ENCODE results near the gene PKHD1.

The PKHD1 gene

DNA sequence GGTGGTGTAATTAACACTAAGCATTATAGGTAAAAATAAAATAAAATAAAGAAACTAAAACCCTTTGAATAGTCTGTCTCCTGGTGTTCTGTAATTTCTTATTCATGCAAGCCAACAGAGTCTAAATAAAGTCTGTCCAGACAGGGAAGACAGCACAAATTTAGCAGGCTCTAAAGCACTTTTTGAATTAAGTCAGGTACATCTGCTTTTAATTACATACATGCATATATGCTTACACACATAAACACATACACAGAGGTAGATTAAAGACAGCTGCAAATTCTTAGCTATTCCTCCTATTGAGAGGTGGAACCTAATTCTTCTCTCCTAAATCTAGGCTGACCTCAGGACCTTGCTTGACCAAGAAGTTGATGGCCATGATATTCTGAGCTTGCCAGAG is 262.5 kb downstream of the PKHD1 start:
- Histone ChIP-seq H3K9me3 (ENCODE audit: control insufficient read depth, low read length) (no peaks in the 10 kb centered on the region), H3K4me3 (ENCODE audit: low read length) (no peak overlapping the region), H3K9ac (ENCODE audit: low read length) (no peak overlapping the region), H3K36me3 (ENCODE audit: control insufficient read depth, insufficient read depth, low read length, severe bottlenecking) (no peaks in the 10 kb centered on the region), H3K27me3 (replicated peaks; ENCODE audit: control insufficient read depth, insufficient read depth, low read length) (peaks cover 2% of the 10 kb centered on the region), H3K4me1 (ENCODE audit: control insufficient read depth, insufficient read depth, low read length) (no peaks in the 10 kb centered on the region)
- DNase-seq (ENCODE audit: low read depth), result no peak

DNA sequence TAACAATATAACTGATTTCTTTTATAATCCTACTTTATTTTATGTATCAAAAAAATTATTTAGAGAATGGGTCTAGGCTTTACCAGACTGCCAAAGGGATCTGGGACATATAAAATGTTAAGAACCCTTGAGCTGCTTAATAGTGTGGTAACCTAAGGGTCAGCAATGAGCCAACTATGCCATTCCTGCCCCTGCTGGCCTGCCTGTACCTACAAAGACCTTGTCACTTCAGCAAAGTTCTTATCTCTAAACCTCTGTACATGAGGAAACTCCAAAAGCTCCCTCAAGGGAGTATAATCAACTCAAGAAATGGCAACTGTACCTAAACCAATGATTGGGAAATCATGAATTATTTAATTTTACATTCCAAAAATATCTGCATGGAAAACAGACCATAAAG is 266.9 kb downstream of the PKHD1 start:
- no peak overlapping the region for H3K9ac ChIP-seq (ENCODE audit: low read length)
- no peak for DNase-seq (ENCODE audit: low read depth)
- H3K36me3 ChIP-seq (ENCODE audit: control insufficient read depth, insufficient read depth, low read length, severe bottlenecking), result no peaks in the 10 kb centered on the region
- no peaks in the 10 kb centered on the region for H3K27me3 ChIP-seq (replicated peaks; ENCODE audit: control insufficient read depth, insufficient read depth, low read length)
- H3K4me3 ChIP-seq (ENCODE audit: low read length), result no peak overlapping the region
- no peaks in the 10 kb centered on the region for H3K4me1 ChIP-seq (ENCODE audit: control insufficient read depth, insufficient read depth, low read length)
- H3K9me3 ChIP-seq (ENCODE audit: control insufficient read depth, low read length), result no peaks in the 10 kb centered on the region

DNA sequence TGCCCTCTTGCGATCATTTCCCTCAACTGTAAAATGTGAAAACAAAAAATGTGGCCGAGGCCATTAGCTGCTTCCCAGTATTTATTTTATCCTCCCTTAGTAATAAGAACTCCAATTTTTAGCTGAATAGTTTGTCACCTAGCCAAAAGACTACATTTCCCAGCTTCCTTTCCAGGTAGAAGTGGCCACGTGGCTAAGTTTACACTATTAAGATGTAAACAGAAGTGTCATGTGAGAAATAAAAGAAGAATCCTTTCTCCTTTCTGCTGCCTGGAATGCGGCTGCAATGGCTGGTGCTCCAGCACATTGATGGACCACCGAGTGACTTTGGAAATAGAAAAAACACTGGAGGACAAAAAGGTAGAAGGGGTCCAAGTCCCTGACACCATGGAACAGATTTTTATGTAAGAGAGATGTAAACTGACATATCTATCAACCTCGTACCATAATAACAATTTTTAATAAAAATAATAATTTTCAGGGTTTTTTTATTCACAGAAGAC is 268.8 kb downstream of the PKHD1 start:
- Histone ChIP-seq H3K4me1 (ENCODE audit: control insufficient read depth, insufficient read depth, low read length) (no peaks in the 10 kb centered on the region), H3K27me3 (replicated peaks; ENCODE audit: control insufficient read depth, insufficient read depth, low read length) (no peaks in the 10 kb centered on the region), H3K9ac (ENCODE audit: low read length) (no peak overlapping the region), H3K4me3 (ENCODE audit: low read length) (no peak overlapping the region), H3K36me3 (ENCODE audit: control insufficient read depth, insufficient read depth, low read length, severe bottlenecking) (no peaks in the 10 kb centered on the region), H3K9me3 (ENCODE audit: control insufficient read depth, low read length) (no peaks in the 10 kb centered on the region)
- no peak for DNase-seq (ENCODE audit: low read depth)

DNA sequence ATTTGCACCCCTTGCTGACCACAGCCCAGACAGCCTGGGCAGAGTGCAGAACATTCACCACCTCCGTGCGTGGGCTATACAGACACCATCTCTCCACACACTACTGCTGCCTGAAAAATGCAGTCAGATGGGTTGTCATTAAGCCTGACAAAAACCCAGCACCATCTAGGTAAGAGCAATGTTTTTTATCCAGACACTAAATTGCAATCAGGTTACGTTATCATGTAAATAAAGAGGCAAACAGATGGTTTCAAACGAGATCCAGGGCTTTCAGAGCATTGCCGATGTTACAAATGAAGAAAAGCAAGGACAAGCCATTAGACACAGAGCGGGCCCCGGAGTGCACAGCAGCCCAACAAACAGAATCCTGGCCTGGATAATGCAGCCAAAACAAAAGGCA is 269.6 kb downstream of the PKHD1 start:
- no peaks in the 10 kb centered on the region for H3K4me1 ChIP-seq (ENCODE audit: control insufficient read depth, insufficient read depth, low read length)
- H3K4me3 ChIP-seq (ENCODE audit: low read length), result no peak overlapping the region
- H3K27me3 ChIP-seq (replicated peaks; ENCODE audit: control insufficient read depth, insufficient read depth, low read length), result no peaks in the 10 kb centered on the region
- H3K36me3 ChIP-seq (ENCODE audit: control insufficient read depth, insufficient read depth, low read length, severe bottlenecking), result no peaks in the 10 kb centered on the region
- no peaks in the 10 kb centered on the region for H3K9me3 ChIP-seq (ENCODE audit: control insufficient read depth, low read length)
- no peak overlapping the region for H3K9ac ChIP-seq (ENCODE audit: low read length)
- no peak for DNase-seq (ENCODE audit: low read depth)

DNA sequence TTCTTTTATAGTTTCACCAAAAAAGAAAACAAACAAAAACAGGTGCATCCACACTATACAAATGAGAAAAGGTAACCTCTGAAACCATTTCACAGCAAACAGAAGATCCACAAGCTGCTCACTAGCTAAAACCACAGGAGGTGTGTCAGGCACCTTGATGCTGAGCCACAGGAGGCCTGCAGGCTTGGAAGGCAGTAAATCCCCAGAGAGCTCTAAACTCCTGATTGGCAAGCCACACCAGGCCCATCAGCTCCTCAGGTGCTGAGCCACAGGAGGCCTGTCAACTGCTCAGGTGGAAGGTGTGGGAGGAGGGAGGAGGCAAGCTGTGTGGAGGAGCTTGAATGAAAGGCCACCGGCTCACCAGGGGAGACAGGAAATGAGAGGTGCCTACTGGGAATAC is 273.0 kb downstream of the PKHD1 start:
- Histone ChIP-seq H3K9ac (ENCODE audit: low read length) (no peak overlapping the region), H3K9me3 (ENCODE audit: control insufficient read depth, low read length) (peaks cover 11% of the 10 kb centered on the region), H3K27me3 (replicated peaks; ENCODE audit: control insufficient read depth, insufficient read depth, low read length) (no peaks in the 10 kb centered on the region), H3K4me1 (ENCODE audit: control insufficient read depth, insufficient read depth, low read length) (no peaks in the 10 kb centered on the region), H3K36me3 (ENCODE audit: control insufficient read depth, insufficient read depth, low read length, severe bottlenecking) (no peaks in the 10 kb centered on the region), H3K4me3 (ENCODE audit: low read length) (no peak overlapping the region)
- no peak for DNase-seq (ENCODE audit: low read depth)

DNA sequence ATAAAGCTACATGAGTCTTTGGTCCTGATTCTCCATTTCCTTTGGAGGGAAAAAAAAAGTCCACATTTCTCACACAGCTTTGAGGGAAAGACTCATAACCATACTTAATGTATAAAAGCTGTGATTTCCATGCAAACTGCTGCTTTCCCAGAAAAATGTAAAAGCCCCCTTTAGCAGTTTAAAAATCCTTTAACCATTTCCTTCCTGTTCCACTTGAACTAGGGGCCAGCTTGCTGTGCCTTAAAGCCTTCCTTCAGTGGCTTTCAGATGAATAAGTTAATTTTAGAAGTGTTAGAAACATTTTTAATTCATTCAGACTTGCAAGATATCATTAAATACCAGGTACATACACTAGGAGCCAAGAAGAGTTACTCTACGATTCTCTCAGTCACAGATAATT is 273.5 kb downstream of the PKHD1 start:
- Histone ChIP-seq H3K4me1 (ENCODE audit: control insufficient read depth, insufficient read depth, low read length) (no peaks in the 10 kb centered on the region), H3K36me3 (ENCODE audit: control insufficient read depth, insufficient read depth, low read length, severe bottlenecking) (no peaks in the 10 kb centered on the region), H3K9me3 (ENCODE audit: control insufficient read depth, low read length) (peaks cover 11% of the 10 kb centered on the region), H3K9ac (ENCODE audit: low read length) (no peak overlapping the region), H3K4me3 (ENCODE audit: low read length) (no peak overlapping the region), H3K27me3 (replicated peaks; ENCODE audit: control insufficient read depth, insufficient read depth, low read length) (no peaks in the 10 kb centered on the region)
- no peak for DNase-seq (ENCODE audit: low read depth)

DNA sequence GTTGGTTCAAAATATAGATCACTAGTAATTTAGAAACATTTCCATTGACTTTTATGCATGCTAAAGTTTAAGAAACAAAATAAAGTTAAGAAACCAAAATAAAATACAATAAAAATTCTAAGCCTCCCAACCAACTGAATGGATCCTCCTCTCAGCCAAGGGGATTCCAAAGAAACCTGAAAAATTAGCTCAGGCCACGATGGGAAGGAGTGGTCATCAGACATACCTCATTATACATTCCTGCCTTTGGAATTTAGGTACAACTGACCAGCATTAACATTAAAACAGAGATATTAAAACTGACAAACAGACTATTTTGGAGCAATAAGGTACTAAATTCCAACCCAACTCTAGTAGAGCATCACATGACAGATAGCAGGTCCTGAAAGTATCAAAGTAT is 275.2 kb downstream of the PKHD1 start:
- Histone ChIP-seq H3K9me3 (ENCODE audit: control insufficient read depth, low read length) (peaks cover 11% of the 10 kb centered on the region), H3K36me3 (ENCODE audit: control insufficient read depth, insufficient read depth, low read length, severe bottlenecking) (no peaks in the 10 kb centered on the region), H3K9ac (ENCODE audit: low read length) (no peak overlapping the region), H3K27me3 (replicated peaks; ENCODE audit: control insufficient read depth, insufficient read depth, low read length) (no peaks in the 10 kb centered on the region), H3K4me3 (ENCODE audit: low read length) (no peak overlapping the region), H3K4me1 (ENCODE audit: control insufficient read depth, insufficient read depth, low read length) (no peaks in the 10 kb centered on the region)
- no peak for DNase-seq (ENCODE audit: low read depth)

DNA sequence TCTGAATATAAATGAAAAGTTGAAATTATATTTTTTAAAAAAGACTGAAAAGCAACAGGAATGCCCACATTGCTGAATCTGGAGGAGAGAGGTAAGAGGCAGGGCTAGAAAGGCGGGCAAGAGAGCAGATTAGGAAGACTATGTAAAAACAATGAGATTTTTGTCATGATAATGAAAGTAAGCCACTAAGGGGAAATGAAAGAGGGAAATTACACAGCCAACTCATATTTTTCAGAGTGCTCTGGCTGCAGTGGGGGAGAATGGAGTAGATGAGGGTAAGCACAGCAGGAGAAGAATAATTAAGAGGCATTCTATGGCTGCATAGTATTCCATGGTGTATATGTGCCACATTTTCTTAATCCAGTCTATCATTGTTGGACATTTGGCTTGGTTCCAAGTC is 281.9 kb downstream of the PKHD1 start:
- no peaks in the 10 kb centered on the region for H3K27me3 ChIP-seq (replicated peaks; ENCODE audit: control insufficient read depth, insufficient read depth, low read length)
- DNase-seq (ENCODE audit: low read depth), result no peak
- H3K4me3 ChIP-seq (ENCODE audit: low read length), result no peak overlapping the region
- H3K9me3 ChIP-seq (ENCODE audit: control insufficient read depth, low read length), result peaks cover 4% of the 10 kb centered on the region
- H3K36me3 ChIP-seq (ENCODE audit: control insufficient read depth, insufficient read depth, low read length, severe bottlenecking), result no peaks in the 10 kb centered on the region
- H3K9ac ChIP-seq (ENCODE audit: low read length), result no peak overlapping the region
- H3K4me1 ChIP-seq (ENCODE audit: control insufficient read depth, insufficient read depth, low read length), result no peaks in the 10 kb centered on the region

DNA sequence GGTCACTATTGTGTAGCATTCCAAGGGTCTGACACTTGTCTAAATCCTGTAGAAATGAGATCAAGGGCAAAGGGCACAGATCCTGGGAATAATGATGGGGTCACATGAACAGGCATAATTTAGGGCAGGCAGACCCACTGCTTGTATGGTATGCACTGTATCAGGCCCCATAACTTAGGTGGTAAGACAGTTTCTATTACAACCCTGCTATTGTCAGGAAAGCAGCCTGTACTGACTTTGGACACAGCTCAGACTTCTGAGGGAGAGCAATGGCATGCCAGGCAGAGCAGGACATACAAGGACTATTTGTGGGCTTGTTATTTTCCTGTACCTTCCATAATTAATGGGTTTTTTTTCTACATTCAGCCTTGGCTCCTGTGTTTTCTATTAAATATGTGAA is 286.8 kb downstream of the PKHD1 start:
- Histone ChIP-seq H3K9ac (ENCODE audit: low read length) (no peak overlapping the region), H3K9me3 (ENCODE audit: control insufficient read depth, low read length) (peaks cover 15% of the 10 kb centered on the region), H3K4me1 (ENCODE audit: control insufficient read depth, insufficient read depth, low read length) (no peaks in the 10 kb centered on the region), H3K27me3 (replicated peaks; ENCODE audit: control insufficient read depth, insufficient read depth, low read length) (no peaks in the 10 kb centered on the region), H3K36me3 (ENCODE audit: control insufficient read depth, insufficient read depth, low read length, severe bottlenecking) (no peaks in the 10 kb centered on the region), H3K4me3 (ENCODE audit: low read length) (no peak overlapping the region)
- DNase-seq (ENCODE audit: low read depth), result no peak

DNA sequence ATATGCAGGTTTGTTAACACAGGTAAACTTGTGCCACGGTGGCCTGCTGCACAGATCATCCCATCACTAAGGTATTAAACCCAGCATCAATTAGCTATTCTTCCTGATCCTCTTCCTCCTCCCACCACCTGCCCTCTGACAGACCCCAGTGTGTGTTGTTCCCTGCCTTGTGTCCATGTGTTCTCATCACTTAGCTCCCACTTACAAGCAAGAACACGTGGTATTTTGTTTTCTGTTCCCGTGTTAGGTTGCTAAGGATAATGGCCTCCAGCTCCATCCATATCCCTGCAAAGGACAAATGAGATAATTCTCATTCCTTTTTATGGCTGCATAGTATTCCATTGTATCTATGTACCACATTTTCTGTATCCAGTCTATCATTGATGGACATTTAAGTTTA is 294.0 kb downstream of the PKHD1 start:
- peaks cover 18% of the 10 kb centered on the region for H3K9me3 ChIP-seq (ENCODE audit: control insufficient read depth, low read length)
- no peaks in the 10 kb centered on the region for H3K4me1 ChIP-seq (ENCODE audit: control insufficient read depth, insufficient read depth, low read length)
- no peaks in the 10 kb centered on the region for H3K27me3 ChIP-seq (replicated peaks; ENCODE audit: control insufficient read depth, insufficient read depth, low read length)
- no peaks in the 10 kb centered on the region for H3K36me3 ChIP-seq (ENCODE audit: control insufficient read depth, insufficient read depth, low read length, severe bottlenecking)
- DNase-seq (ENCODE audit: low read depth), result no peak
- H3K4me3 ChIP-seq (ENCODE audit: low read length), result no peak overlapping the region
- no peak overlapping the region for H3K9ac ChIP-seq (ENCODE audit: low read length)

DNA sequence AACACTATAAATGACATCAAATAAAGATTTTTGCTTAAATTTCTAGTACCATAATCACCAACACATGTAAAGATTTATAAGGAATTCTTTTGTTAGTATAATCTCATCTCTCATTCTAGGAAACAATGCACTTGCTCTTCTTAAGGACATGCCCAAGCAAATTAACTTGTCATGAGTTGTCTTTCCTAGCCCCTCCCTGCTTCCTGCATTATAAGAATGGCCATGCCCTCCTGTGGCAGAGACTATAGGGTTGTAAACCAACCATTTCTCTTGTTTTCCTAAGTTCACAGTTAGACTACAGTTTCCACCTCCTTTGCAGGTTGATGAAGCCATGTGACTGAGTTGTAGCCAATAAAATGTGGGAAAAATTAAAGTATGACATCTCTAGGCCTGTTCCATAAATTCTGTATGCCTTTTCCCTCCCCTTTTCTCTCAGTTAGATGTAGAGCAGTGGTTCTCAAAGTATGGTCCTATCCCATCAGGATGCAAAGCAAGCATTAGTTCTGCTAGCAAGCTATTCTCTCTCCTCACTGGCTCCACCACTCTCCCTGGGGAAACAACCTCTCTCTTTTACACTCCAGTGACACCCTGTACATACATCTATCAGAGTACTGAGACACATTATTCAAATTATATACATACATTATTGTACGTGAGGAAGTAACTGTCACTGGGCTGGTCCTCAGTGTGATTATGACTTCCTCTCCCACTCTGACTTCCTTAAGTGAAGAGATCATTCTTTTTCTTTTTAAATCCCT is 295.0 kb downstream of the PKHD1 start:
- Histone ChIP-seq H3K9ac (ENCODE audit: low read length) (no peak overlapping the region), H3K36me3 (ENCODE audit: control insufficient read depth, insufficient read depth, low read length, severe bottlenecking) (no peaks in the 10 kb centered on the region), H3K27me3 (replicated peaks; ENCODE audit: control insufficient read depth, insufficient read depth, low read length) (no peaks in the 10 kb centered on the region), H3K4me3 (ENCODE audit: low read length) (no peak overlapping the region), H3K4me1 (ENCODE audit: control insufficient read depth, insufficient read depth, low read length) (no peaks in the 10 kb centered on the region), H3K9me3 (ENCODE audit: control insufficient read depth, low read length) (peaks cover 14% of the 10 kb centered on the region)
- DNase-seq (ENCODE audit: low read depth), result no peak

DNA sequence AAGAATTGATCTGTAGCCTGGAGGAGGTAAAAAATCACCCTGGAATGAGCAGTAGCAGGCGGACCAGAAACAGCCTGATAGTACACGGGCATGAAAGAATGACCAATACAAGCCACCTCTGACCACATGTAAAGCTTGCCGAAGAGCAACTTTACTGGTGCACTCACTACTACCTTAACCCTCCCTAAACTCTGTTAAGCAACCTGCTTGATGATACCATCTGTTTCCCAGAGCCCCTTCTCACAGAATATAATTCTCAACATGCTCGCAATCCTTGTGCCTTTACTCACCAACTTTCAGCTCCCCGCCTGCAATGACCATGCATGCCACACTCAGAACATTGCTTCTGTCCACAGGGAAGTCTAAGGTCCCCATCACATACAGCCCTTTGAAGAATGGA is 296.5 kb downstream of the PKHD1 start:
- no peak overlapping the region for H3K4me3 ChIP-seq (ENCODE audit: low read length)
- no peaks in the 10 kb centered on the region for H3K4me1 ChIP-seq (ENCODE audit: control insufficient read depth, insufficient read depth, low read length)
- no peaks in the 10 kb centered on the region for H3K36me3 ChIP-seq (ENCODE audit: control insufficient read depth, insufficient read depth, low read length, severe bottlenecking)
- no peak for DNase-seq (ENCODE audit: low read depth)
- H3K27me3 ChIP-seq (replicated peaks; ENCODE audit: control insufficient read depth, insufficient read depth, low read length), result no peaks in the 10 kb centered on the region
- no peak overlapping the region for H3K9ac ChIP-seq (ENCODE audit: low read length)
- peaks cover 6% of the 10 kb centered on the region for H3K9me3 ChIP-seq (ENCODE audit: control insufficient read depth, low read length)
